Peyer's patch (tissue), 4 donors: Measurements from ENCODE around the gene PIAS1.
"Not testable (repeated sequence)": the region's sequence is repeated elsewhere in the genome, so short reads cannot be mapped to it uniquely, and the experiment has no call there.

Experiments used
- POLR2A ChIP-seq, 2 donors: fragments of 450-650 bp; IDR thresholded peaks; one replicate each; pipeline ENCODE4 v1.5.1; 2017; ENCODE audit warnings: antibody characterized with exemption in 2 of 2, mild to moderate bottlenecking in 2 of 2, moderate library complexity in 2 of 2
- TF ChIP-seq, protein P1 (sequence below), 6 experiments: fragments of 450-650 bp in 4 of 6; fragments of 200-600 bp in 2 of 6; sonication (generic) in 1 of 6; IDR thresholded peaks; one replicate each; pipeline ENCODE4 v1.5.1; 2017 to 2019; ENCODE audit warnings: antibody characterized with exemption in 6 of 6, mild to moderate bottlenecking in 3 of 6, moderate library complexity in 1 of 6

DNA sequence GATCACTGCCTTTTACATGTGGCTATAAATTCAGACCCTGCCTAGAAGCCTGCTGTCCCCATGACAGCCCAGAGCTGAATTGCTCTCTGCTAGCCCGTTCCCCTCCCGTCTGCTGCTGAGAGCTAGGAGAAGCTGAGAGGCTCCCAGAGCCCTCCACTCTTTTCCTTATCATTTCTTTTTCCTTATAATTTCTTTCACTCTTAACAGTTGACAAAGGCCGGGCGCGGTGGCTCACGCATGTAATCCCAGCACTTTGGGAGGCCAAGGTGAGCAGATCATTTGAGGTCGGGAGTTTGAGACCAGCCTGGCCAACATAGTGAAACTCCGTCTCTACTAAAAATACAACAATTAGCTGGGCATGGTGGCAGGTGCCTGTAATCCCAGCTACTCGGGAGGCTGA is 180.4 kb downstream of the PIAS1 start:
- TF ChIP-seq, protein P1, sequence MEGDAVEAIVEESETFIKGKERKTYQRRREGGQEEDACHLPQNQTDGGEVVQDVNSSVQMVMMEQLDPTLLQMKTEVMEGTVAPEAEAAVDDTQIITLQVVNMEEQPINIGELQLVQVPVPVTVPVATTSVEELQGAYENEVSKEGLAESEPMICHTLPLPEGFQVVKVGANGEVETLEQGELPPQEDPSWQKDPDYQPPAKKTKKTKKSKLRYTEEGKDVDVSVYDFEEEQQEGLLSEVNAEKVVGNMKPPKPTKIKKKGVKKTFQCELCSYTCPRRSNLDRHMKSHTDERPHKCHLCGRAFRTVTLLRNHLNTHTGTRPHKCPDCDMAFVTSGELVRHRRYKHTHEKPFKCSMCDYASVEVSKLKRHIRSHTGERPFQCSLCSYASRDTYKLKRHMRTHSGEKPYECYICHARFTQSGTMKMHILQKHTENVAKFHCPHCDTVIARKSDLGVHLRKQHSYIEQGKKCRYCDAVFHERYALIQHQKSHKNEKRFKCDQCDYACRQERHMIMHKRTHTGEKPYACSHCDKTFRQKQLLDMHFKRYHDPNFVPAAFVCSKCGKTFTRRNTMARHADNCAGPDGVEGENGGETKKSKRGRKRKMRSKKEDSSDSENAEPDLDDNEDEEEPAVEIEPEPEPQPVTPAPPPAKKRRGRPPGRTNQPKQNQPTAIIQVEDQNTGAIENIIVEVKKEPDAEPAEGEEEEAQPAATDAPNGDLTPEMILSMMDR (IDR thresholded peaks at IDR 0.05): not testable (repeated sequence)
- not testable (repeated sequence) for TF ChIP-seq POLR2A (IDR thresholded peaks at IDR 0.05)
